ENCODE measurements around the gene C1orf116.

DNA sequence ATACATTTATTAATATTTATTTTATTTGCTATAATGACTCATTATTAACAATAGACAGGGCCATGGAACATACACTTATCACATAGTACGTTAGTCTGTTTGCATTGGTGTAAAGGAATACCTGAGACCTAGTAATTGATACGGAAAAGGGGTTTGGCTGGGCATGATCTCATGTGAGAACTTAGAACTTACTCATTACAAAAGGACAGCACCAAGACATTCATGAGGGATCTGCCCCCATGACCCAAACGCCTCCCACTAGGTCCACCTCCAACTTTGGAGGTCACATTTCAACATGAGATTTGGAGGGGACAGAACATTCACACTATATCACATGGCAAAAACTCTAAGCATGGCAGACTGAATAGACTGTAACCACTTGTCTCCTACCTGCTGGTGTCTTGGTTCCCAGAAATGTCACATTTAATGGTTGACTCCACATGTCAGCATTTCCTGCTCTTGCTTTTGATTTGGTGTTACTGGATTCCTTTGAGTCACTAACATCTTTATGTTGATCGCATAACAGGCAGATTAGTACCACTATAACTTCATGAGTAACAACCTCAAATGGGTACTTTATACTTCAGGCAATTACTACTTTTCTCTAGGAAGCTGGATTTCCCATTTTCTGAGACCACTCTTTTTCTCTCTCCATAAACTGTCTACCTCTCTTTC, 3.5 kb upstream of the C1orf116 start:
- TF ChIP-seq, protein P1, sequence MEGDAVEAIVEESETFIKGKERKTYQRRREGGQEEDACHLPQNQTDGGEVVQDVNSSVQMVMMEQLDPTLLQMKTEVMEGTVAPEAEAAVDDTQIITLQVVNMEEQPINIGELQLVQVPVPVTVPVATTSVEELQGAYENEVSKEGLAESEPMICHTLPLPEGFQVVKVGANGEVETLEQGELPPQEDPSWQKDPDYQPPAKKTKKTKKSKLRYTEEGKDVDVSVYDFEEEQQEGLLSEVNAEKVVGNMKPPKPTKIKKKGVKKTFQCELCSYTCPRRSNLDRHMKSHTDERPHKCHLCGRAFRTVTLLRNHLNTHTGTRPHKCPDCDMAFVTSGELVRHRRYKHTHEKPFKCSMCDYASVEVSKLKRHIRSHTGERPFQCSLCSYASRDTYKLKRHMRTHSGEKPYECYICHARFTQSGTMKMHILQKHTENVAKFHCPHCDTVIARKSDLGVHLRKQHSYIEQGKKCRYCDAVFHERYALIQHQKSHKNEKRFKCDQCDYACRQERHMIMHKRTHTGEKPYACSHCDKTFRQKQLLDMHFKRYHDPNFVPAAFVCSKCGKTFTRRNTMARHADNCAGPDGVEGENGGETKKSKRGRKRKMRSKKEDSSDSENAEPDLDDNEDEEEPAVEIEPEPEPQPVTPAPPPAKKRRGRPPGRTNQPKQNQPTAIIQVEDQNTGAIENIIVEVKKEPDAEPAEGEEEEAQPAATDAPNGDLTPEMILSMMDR (IDR thresholded peaks at IDR 0.05; ENCODE audit: low read depth, low read length), result no peak
- TF ChIP-seq, protein P2, sequence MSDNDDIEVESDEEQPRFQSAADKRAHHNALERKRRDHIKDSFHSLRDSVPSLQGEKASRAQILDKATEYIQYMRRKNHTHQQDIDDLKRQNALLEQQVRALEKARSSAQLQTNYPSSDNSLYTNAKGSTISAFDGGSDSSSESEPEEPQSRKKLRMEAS (IDR thresholded peaks at IDR 0.05; ENCODE audit: low read depth, low read length), result no peak

Data from NB4 (cell line).